ENCODE data around the gene GBP2. TPM values are rescaled to one million over a fixed set of nuclear protein-coding genes. Genes with fewer than 3 reads are reported as not detected.
"Not testable (repeated sequence)": the region's sequence is repeated elsewhere in the genome, so short reads cannot be mapped to it uniquely, and the experiment has no call there.

Gene GBP2
- total RNA-seq, 1 experiment from 2014 or later, result 29.7 TPM

- no peak for DNase-seq
- no TSS peak for BruUV-seq (replicated peaks)
- Mint-ChIP-seq H3K27ac (ENCODE audit: unreplicated experiment) (no peak overlapping the region), H3K4me3 (ENCODE audit: low read depth, unreplicated experiment) (no peak overlapping the region), H3K9me3 (ENCODE audit: low read depth, unreplicated experiment) (no peaks in the 10 kb centered on the region), H3K4me1 (ENCODE audit: low read depth, unreplicated experiment) (peaks cover 12% of the 10 kb centered on the region), H3K36me3 (ENCODE audit: insufficient read depth, unreplicated experiment) (peaks cover 6% of the 10 kb centered on the region), H3K27me3 (ENCODE audit: unreplicated experiment) (no peaks in the 10 kb centered on the region)
- intact Hi-C loops (cut with micrococcal nuclease; ENCODE audit: unreplicated experiment), result no loop called here
- TF ChIP-seq, protein P1, sequence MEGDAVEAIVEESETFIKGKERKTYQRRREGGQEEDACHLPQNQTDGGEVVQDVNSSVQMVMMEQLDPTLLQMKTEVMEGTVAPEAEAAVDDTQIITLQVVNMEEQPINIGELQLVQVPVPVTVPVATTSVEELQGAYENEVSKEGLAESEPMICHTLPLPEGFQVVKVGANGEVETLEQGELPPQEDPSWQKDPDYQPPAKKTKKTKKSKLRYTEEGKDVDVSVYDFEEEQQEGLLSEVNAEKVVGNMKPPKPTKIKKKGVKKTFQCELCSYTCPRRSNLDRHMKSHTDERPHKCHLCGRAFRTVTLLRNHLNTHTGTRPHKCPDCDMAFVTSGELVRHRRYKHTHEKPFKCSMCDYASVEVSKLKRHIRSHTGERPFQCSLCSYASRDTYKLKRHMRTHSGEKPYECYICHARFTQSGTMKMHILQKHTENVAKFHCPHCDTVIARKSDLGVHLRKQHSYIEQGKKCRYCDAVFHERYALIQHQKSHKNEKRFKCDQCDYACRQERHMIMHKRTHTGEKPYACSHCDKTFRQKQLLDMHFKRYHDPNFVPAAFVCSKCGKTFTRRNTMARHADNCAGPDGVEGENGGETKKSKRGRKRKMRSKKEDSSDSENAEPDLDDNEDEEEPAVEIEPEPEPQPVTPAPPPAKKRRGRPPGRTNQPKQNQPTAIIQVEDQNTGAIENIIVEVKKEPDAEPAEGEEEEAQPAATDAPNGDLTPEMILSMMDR (IDR thresholded peaks at IDR 0.05; ENCODE audit: unreplicated experiment), result no peak
- CTCF ChIA-PET, result no interaction called here
These were observed 40.1 kb downstream of the GBP2 start for GRCh38 chr1:89085781-89086180.

- H3K36me3 Mint-ChIP-seq (ENCODE audit: insufficient read depth, unreplicated experiment), result no peaks in the 10 kb centered on the region
- intact Hi-C loops (cut with micrococcal nuclease; ENCODE audit: unreplicated experiment), result no loop called here
- no TSS peak for BruUV-seq (replicated peaks)
- TF ChIP-seq, protein P1 (IDR thresholded peaks at IDR 0.05; ENCODE audit: unreplicated experiment), result no peak
- H3K27ac Mint-ChIP-seq (ENCODE audit: unreplicated experiment), result no peak overlapping the region
- H3K27me3 Mint-ChIP-seq (ENCODE audit: unreplicated experiment), result no peaks in the 10 kb centered on the region
- peaks cover 8% of the 10 kb centered on the region for H3K9me3 Mint-ChIP-seq (ENCODE audit: low read depth, unreplicated experiment)
- DNase-seq, result no peak
- H3K4me1 Mint-ChIP-seq (ENCODE audit: low read depth, unreplicated experiment), result peaks cover 5% of the 10 kb centered on the region
- H3K4me3 Mint-ChIP-seq (ENCODE audit: low read depth, unreplicated experiment), result no peak overlapping the region
- CTCF ChIA-PET, result interaction anchor here (1.1 kb wide), 1 partner anchor 16 kb away, joined by 3 read pairs; the partner anchor contains the start of gene GBP1
These were observed 44.9 kb downstream of the GBP2 start for GRCh38 chr1:89081005-89081404.

DNA sequence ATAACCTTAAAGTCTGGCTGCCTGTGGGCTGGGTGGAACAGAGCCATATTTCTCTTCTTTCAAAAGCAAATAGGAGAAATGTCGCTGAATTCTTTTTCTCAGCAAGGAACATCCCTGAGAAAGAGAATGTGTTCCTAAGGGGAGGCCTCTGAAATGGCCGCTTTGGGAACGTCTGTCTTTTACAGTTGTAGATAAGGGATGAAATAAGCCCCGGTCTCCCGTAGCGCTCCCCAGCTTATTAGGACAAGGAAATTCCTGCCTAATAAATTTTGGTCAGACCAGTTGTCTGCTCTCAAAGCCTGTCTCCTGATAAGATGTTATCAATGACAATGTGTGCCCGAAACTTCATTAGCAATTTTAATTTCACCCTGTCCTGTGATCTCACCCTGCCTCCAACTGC is 45.8 kb downstream of the GBP2 start:
- intact Hi-C loops (cut with micrococcal nuclease; ENCODE audit: unreplicated experiment); H3K4me3 Mint-ChIP-seq (ENCODE audit: low read depth, unreplicated experiment); DNase-seq; CTCF ChIA-PET; H3K9me3 Mint-ChIP-seq (ENCODE audit: low read depth, unreplicated experiment); H3K36me3 Mint-ChIP-seq (ENCODE audit: insufficient read depth, unreplicated experiment); H3K27ac Mint-ChIP-seq (ENCODE audit: unreplicated experiment); BruUV-seq (replicated peaks); H3K27me3 Mint-ChIP-seq (ENCODE audit: unreplicated experiment); H3K4me1 Mint-ChIP-seq (ENCODE audit: low read depth, unreplicated experiment): not testable (repeated sequence)

GRCh38 chr1:89072466-89073065 is 53.3 kb downstream of the GBP2 start:
- H3K4me3 Mint-ChIP-seq (ENCODE audit: low read depth, unreplicated experiment); intact Hi-C loops (cut with micrococcal nuclease; ENCODE audit: unreplicated experiment); H3K27me3 Mint-ChIP-seq (ENCODE audit: unreplicated experiment); BruUV-seq (replicated peaks); DNase-seq; H3K36me3 Mint-ChIP-seq (ENCODE audit: insufficient read depth, unreplicated experiment); H3K9me3 Mint-ChIP-seq (ENCODE audit: low read depth, unreplicated experiment); H3K27ac Mint-ChIP-seq (ENCODE audit: unreplicated experiment): not testable (repeated sequence)
- H3K4me1 Mint-ChIP-seq (ENCODE audit: low read depth, unreplicated experiment), result peaks cover 18% of the 10 kb centered on the region
- CTCF ChIA-PET, result interaction anchor here (0.7 kb wide), 1 partner anchor 11 kb away, joined by 3 read pairs; no protein-coding TSS in a partner anchor

GRCh38 chr1:89070509-89070908 is 55.4 kb downstream of the GBP2 start:
- H3K36me3 Mint-ChIP-seq (ENCODE audit: insufficient read depth, unreplicated experiment), result peaks cover 6% of the 10 kb centered on the region
- H3K9me3 Mint-ChIP-seq (ENCODE audit: low read depth, unreplicated experiment), result peaks cover 8% of the 10 kb centered on the region
- CTCF ChIA-PET, result no interaction called here
- H3K4me3 Mint-ChIP-seq (ENCODE audit: low read depth, unreplicated experiment), result no peak overlapping the region
- H3K27ac Mint-ChIP-seq (ENCODE audit: unreplicated experiment), result no peak overlapping the region
- H3K27me3 Mint-ChIP-seq (ENCODE audit: unreplicated experiment), result no peaks in the 10 kb centered on the region
- H3K4me1 Mint-ChIP-seq (ENCODE audit: low read depth, unreplicated experiment), result peaks cover 10% of the 10 kb centered on the region
- TF ChIP-seq, protein P1 (IDR thresholded peaks at IDR 0.05; ENCODE audit: unreplicated experiment), result no peak
- DNase-seq, result no peak
- no TSS peak for BruUV-seq (replicated peaks)
- intact Hi-C loops (cut with micrococcal nuclease; ENCODE audit: unreplicated experiment), result no loop called here

All from Calu3 (cell line).